Ammon's horn (tissue), 1 donor: Measurements from ENCODE around the gene ATRIP.
A peak's percentile ranks its signal among the peaks of the same experiment; 100 is the strongest.

Experiments
- DNase-seq: peaks from one replicate; pipeline ENCODE4 v3.0.0-alpha.2; 2016; ENCODE audit warnings: low spot score

The ATRIP gene

GRCh38 chr3:48410205-48411040 is 36.1 kb upstream of the ATRIP start:
- no peak for DNase-seq

- no peak for DNase-seq
These were observed 35.4 kb upstream of the ATRIP start for GRCh38 chr3:48411041-48411588.

GRCh38 chr3:48411606-48412374 is 34.7 kb upstream of the ATRIP start:
- no peak for DNase-seq

GRCh38 chr3:48412375-48413001 is 34.0 kb upstream of the ATRIP start:
- DNase-seq, result no peak

GRCh38 chr3:48413086-48413485 is 33.5 kb upstream of the ATRIP start:
- no peak for DNase-seq

DNA sequence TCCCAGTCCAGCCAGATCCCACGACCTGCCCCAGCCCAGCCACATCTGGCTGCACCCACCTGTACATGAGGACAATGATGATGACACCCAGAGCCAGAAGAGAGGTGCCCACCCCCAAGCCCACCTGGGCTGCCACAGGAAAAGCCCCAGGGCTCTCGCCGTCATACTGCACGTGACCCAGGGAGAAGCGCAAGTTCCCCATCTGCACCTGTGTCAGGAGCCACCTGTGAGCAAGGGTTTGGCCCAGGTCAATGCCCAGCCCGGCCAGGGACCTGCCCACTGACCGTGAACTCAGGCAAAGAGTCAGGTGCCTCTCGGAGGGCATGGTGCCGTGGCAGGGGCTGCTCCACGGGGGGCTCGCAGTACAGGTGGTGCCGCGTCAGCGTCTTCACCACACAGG is 32.9 kb upstream of the ATRIP start:
- DNase-seq, result no peak

DNA sequence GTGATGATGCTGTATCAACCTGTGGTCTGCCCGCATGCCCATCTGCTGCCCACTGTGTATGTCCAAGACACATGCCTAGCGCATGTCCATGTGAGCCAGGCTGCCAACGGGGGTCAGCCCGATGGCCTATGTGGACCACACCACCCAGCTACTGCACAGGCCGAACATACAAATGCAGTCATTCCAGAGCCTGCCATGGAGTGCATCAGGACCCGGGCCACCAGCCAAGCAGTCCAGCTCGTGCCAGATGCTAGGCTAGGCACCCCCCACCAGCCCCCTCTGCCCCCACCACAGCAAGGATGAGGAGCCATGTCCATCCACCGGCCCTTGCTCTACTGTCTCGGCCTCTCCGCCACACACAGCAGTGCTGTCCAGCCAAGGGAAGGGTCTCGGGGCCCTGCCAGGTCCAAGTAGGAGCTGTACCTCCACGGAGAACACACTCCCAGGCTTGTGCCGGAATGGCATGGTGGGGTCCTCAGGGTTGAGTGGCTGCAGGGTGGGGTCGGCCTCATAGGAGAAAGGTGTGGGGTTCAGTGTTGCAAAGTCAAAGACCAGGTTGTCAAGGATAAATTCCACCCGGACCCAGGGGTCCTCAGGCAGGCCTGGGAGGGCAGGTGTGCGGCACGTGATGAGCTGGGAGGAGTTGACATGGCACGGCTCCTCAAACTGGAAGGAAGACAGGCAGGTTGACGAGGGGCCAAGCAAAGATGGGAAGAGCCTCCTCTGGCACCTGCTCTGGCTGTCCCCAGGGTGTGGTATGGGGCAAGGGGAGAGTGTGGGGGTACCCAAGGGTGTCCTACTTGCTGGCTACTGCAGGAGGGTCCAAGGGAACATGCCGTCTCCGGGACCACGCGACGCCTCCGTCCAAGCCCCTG is 31.9 kb upstream of the ATRIP start:
- peak; percentile 56 for DNase-seq

- no peak for DNase-seq
These were observed 31.1 kb upstream of the ATRIP start for GRCh38 chr3:48415251-48415953.

- no peak for DNase-seq
These were observed 30.4 kb upstream of the ATRIP start for GRCh38 chr3:48416091-48416505.

GRCh38 chr3:48416546-48416945 is 30.0 kb upstream of the ATRIP start:
- no peak for DNase-seq

DNA sequence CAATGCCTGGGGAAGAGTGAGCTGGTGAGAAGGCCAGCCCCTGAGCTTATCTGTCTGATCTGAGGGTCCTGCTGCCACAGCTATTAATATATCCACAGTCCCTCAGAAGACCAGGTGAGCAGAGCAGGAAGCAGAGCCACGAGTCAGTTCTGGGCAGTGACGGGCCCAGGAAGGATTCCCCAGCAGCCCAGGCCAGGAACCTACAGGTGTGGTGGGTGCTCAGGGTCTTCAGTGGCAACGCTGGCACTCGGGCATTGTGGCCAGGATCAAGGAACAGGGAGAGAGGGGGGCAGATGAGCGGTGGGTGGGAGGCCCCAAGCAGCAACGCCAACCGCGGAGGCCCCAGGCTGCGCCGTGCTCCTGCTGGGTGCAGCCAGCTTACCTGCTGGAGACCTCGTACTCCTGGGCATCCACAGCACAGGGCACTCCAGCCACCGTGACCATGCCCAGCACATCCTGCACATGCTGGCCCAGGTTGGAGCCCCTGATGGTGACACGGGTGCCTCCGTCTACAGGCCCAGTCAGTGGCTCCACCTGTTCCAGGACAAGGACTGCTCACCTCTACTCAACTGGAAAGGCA is 28.9 kb upstream of the ATRIP start:
- no peak for DNase-seq

DNA sequence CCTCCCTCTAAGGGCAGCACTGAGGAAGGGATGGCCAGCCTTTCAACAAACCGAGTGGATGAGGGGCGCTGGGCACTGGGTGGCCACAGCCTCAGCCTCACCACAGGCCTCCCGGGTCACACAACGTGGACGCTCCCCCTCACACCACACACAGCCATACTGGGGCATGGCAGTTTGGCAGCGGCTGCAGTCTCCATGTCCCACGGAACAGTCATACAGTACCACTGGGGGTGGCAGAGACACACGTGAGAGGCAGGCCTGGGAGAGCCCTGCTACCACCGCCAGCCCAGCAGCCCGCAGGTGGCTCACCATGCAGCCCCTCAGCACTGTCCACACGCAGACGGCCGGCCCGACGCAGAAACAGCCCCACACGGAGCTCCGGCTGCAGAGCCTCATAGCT is 28.4 kb upstream of the ATRIP start:
- no peak for DNase-seq

DNA sequence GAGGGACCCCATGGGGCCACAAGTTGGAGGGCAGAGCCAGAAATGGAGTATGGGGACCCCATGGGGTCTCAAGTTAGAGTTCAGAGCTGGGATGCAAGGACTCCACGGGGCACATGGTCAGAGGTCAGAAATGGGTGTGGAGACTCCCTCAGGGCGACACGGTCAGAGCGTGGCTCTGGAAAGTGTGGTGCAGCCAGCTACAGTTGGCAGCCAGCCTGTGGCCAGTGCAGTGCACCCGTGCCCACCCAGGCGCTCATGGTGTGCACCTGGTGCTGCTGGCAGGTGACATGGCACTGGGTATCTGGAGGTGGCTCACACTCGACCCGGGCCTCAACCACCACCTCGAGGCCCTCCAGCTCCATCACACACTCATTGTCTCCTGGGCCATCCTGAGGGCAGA is 27.9 kb upstream of the ATRIP start:
- no peak for DNase-seq

GRCh38 chr3:48419149-48419548 is 27.4 kb upstream of the ATRIP start:
- no peak for DNase-seq

GRCh38 chr3:48419597-48419996 is 26.9 kb upstream of the ATRIP start:
- no peak for DNase-seq

DNA sequence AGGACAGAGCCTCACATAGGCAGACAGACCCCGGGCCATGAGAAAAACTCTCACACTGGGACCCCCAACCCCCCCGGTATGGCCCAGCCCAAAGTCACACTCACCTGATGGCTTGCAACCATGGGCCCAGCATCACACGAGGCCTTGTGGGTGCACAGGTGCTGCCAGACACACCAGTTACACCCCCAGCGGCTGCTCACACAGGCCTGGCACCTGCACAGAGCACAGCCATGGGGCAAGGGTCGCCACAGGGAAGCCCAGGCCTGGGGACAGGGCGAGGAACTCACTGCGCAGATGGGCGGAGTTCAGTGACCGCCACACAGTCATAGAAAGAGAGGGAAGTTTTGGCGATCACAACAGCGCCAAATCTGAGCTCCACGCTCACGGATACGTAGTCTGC is 26.0 kb upstream of the ATRIP start:
- DNase-seq, result no peak

GRCh38 chr3:48422272-48422671 is 24.3 kb upstream of the ATRIP start:
- no peak for DNase-seq

- no peak for DNase-seq
These were observed 23.9 kb upstream of the ATRIP start for GRCh38 chr3:48422681-48423080.

GRCh38 chr3:48423241-48423882 is 23.2 kb upstream of the ATRIP start:
- DNase-seq, result peak; percentile 54
